Measurements from ENCODE around the gene TES. TPM values are rescaled to one million over a fixed set of nuclear protein-coding genes. Genes with fewer than 3 reads are reported as not detected.

Gene TES
- total and polyA plus RNA-seq, 9 of the 15 experiments (the other 6 are each of a cell fraction or from before 2014, with no cell fraction given) = 20.7 to 61.6 (median 53.8) TPM

GRCh38 chr7:116290740-116291139 is 80.4 kb downstream of the TES start (continued):
- TF ChIP-seq E2F6 (IDR thresholded peaks at IDR 0.05; ENCODE audit: borderline replicate concordance in 1 of 2, extremely low read depth in 1 of 2, insufficient read depth in 1 of 2, insufficient read length in 1 of 2, low read depth in 1 of 2, low read length in 1 of 2, poor library complexity in 1 of 2, severe bottlenecking in 1 of 2) = no peak
- TF ChIP-seq THAP7 (CRISPR knock-in tag; IDR thresholded peaks at IDR 0.05) = no peak
- no peak for TF ChIP-seq ZKSCAN8 (CRISPR knock-in tag; IDR thresholded peaks at IDR 0.05)
- no peak for TF ChIP-seq MXD1 (CRISPR knock-in tag; IDR thresholded peaks at IDR 0.05; ENCODE audit: borderline replicate concordance, poor library complexity, severe bottlenecking)
- TF ChIP-seq ZNF41 (CRISPR knock-in tag; conservative IDR thresholded peaks at IDR 0.05) = no peak
- TF ChIP-seq RBFOX2 (IDR thresholded peaks at IDR 0.05; ENCODE audit: low read depth, low read length) = no peak
- TF ChIP-seq MYC (IDR thresholded peaks at IDR 0.05; ENCODE audit: low read depth, low read length) = no peak
- TF ChIP-seq MYC (CRISPR knock-in tag; IDR thresholded peaks at IDR 0.05; ENCODE audit: borderline replicate concordance, low read depth) = no peak
- no peak for TF ChIP-seq SMARCB1 (IDR thresholded peaks at IDR 0.05; ENCODE audit: insufficient read length, low read depth)

All from K562 (cell line).